Upper lobe of left lung (tissue), 6 donors: Measurements from ENCODE around the gene LTO1. TPM values are rescaled to one million over a fixed set of nuclear protein-coding genes. Genes with fewer than 3 reads are reported as not detected.
A peak's percentile ranks its signal among the peaks of the same experiment; 100 is the strongest.

Source experiments
- ATAC-seq, 2 donors: fragments of 200-7000 bp; cut with Tn5 transposase; one replicate each; pipeline ENCODE4 v1.9.1; 2022; ENCODE audit warnings: mild to moderate bottlenecking in 2 of 2, moderate library complexity in 2 of 2; ENCODE audit not compliant: low FRiP score in 2 of 2
- DNase-seq, 2 donors: peaks; one replicate each; pipeline ENCODE4 v3.0.0-alpha.2; 2019 to 2020
- H3K27ac ChIP-seq, 4 donors: fragments of 200-600 bp; sonication (generic); one replicate each; pipeline ENCODE4 v1.5.1; 2016 to 2019
- H3K27me3 ChIP-seq, 4 donors: fragments of 200-600 bp; sonication (generic); one replicate each; pipeline ENCODE4 v1.5.1; 2017 to 2019
- H3K36me3 ChIP-seq, 4 donors: fragments of 200-600 bp; sonication (generic); one replicate each; pipeline ENCODE4 v1.5.1; 2016 to 2019
- H3K4me1 ChIP-seq, 4 donors: fragments of 200-600 bp; sonication (generic); one replicate each; pipeline ENCODE4 v1.5.1; 2018 to 2019
- H3K4me3 ChIP-seq, 4 donors: fragments of 200-600 bp; sonication (generic); one replicate each; pipeline ENCODE4 v1.5.1; 2017 to 2019; ENCODE audit warnings: mild to moderate bottlenecking in 2 of 4, moderate library complexity in 1 of 4
- H3K9me3 ChIP-seq, 4 donors: fragments of 200-600 bp; sonication (generic); one replicate each; pipeline ENCODE4 v1.5.1; 2018 to 2019
- CTCF ChIP-seq, 6 experiments: fragments of 450-650 bp in 4 of 6; fragments of 200-600 bp in 2 of 6; sonication (generic) in 2 of 6; IDR thresholded peaks; one replicate each; pipeline ENCODE4 v1.5.1; 2016 to 2019; ENCODE audit warnings: antibody characterized with exemption in 6 of 6
- EP300 ChIP-seq, 4 donors: sonication (generic); formaldehyde crosslinking; IDR thresholded peaks; one replicate each; pipeline ENCODE4 v1.5.1; 2017; ENCODE audit warnings: antibody characterized with exemption in 4 of 4, control low read depth in 2 of 4
- POLR2A ChIP-seq, 4 donors: fragments of 450-650 bp; IDR thresholded peaks; one replicate each; pipeline ENCODE4 v1.5.1; 2016 to 2017; ENCODE audit warnings: antibody characterized with exemption in 4 of 4, mild to moderate bottlenecking in 2 of 4
- POLR2AphosphoS5 ChIP-seq, 2 donors: sonication (generic); formaldehyde crosslinking; IDR thresholded peaks; one replicate each; pipeline ENCODE4 v1.5.1; 2017; ENCODE audit warnings: antibody characterized with exemption in 2 of 2
- WGBS, 2 donors: methylation state at CpG; one replicate each; pipeline ENCODE4 v1.1.5; 2017 to 2018; 5-methylcytosine and 5-hydroxymethylcytosine counted together
- total RNA-seq, 6 donors: library from RNA; depleted of rRNA in 4 of 6; stranded (reverse); fragments of >200 nt in 4 of 6; gene quantifications; one replicate each; pipeline versions ENCODE4 v1.1.0 to v1.2.1, GENCODE V29; 2016 to 2021
- donor health status: DM: no; HTN: no; CAD: no; lungs with moderate emphysema.
- donor health status: DM: no; HTN: yes; CAD: no; lungs with severe emphysema.

Gene LTO1
- total RNA-seq, 6 donors from 2014 or later, result 18.5 to 68.1 (median 28.3) TPM

GRCh38 chr11:69650081-69650831 lies 24.9 kb downstream of the LTO1 start:
- Histone ChIP-seq H3K9me3 (no peaks in the 10 kb centered on the region), H3K36me3 (peaks cover 0 to 72% (median 42%) of the 10 kb centered on the region in 4 donors), H3K27me3 (no peaks in the 10 kb centered on the region), H3K27ac (no peak overlapping the region), H3K4me3 (no peak overlapping the region), H3K4me1 (peaks cover 0 to 17% (median under 1%) of the 10 kb centered on the region in 4 donors)
- ATAC-seq, result peak in 1 of 2 donors; percentile 2
- 71 to 79% methylated on average over 16 to 21 of the region's 24 CpGs for WGBS, 2 donors
- TF ChIP-seq CTCF (IDR thresholded peaks at IDR 0.05) (no peak), EP300 (IDR thresholded peaks at IDR 0.05) (no peak), POLR2AphosphoS5 (IDR thresholded peaks at IDR 0.05) (no peak), POLR2A (IDR thresholded peaks at IDR 0.05) (no peak)
- DNase-seq, result no peak

DNA sequence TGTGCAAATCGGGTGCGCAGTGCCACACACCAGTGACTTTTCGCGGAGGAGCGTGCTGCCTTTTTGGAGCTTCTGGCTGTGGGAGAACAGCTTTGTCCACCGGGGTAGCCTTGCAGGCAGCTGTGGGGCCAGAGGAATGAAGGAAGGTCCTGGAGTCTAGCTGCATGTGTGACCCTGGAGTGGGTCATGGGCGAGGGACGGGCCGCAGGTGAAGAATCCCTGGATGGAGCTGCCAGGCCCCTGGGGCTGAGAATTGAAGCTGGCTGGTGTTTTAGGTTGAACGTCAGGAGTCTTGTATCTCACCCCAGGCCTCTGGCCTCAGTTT lies 25.6 kb downstream of the LTO1 start:
- Histone ChIP-seq H3K27ac (no peak overlapping the region), H3K4me1 (peaks cover 2 to 20% (median 6%) of the 10 kb centered on the region in 4 donors), H3K4me3 (no peak overlapping the region), H3K27me3 (no peaks in the 10 kb centered on the region), H3K36me3 (peaks cover 0 to 76% (median 42%) of the 10 kb centered on the region in 4 donors), H3K9me3 (no peaks in the 10 kb centered on the region)
- TF ChIP-seq POLR2A (IDR thresholded peaks at IDR 0.05) (no peak), CTCF (IDR thresholded peaks at IDR 0.05) (no peak), EP300 (IDR thresholded peaks at IDR 0.05) (no peak), POLR2AphosphoS5 (IDR thresholded peaks at IDR 0.05) (no peak)
- no peak for ATAC-seq
- no peak for DNase-seq
- 78 to 94% methylated on average over 1 to 9 of the region's 10 CpGs for WGBS, 2 donors

DNA sequence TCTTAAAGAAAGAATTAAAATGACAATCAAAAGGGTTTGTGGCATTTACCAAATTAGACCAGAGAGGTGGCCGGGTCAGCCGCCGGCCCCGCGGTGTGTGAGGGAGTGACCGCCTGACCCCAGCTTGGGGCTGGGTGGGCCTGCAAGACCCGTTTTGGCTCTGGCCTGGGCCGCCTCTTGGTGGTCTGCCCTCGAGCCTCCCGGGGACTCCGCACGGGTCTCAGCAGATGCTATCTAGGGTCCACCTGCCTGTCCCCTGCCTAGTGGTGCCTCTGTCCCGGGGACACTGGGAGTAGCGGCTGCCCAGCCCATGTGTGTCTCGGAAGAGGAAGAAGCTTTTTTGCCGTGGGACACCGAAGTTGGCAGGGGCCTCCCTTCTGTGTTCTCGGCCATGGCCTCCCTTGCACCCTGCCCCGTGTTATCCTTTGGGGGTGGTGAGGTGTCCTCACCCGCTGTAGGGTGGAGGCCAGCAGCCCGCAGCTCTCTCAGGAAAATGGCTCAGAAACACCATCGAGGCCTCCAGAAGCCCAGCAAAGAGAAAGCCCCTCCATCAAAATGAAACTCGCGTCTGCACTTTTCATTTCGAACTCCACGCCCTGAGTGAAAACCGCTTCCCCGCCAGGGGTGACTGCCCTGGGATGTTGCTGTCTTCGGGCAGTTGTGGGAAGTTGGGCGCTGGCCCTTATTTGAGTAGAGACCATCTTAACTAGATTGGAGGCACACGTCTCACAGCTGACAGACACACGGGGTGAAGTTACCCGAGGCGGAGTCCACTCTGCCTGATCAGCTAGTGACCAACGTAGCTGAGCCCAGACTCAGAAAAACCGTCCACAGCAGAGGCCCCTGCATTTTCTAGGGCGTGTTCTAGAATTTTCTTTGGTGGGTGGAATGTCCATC lies 26.2 kb downstream of the LTO1 start:
- DNase-seq, result peak in 1 of 2 donors; percentile 83
- ATAC-seq, result no peak
- Histone ChIP-seq H3K9me3 (no peaks in the 10 kb centered on the region), H3K27ac (no peak overlapping the region), H3K4me3 (no peak overlapping the region), H3K36me3 (peaks cover 0 to 71% (median 38%) of the 10 kb centered on the region in 4 donors), H3K4me1 (peaks cover 8 to 20% (median 12%) of the 10 kb centered on the region in 4 donors), H3K27me3 (no peaks in the 10 kb centered on the region)
- TF ChIP-seq EP300 (IDR thresholded peaks at IDR 0.05), result no peak
- no peak for TF ChIP-seq CTCF (IDR thresholded peaks at IDR 0.05)
- TF ChIP-seq POLR2AphosphoS5 (IDR thresholded peaks at IDR 0.05), result no peak
- TF ChIP-seq POLR2A (IDR thresholded peaks at IDR 0.05), result no peak
- WGBS, 2 donors, result 87 to 91% methylated on average over 28 to 37 of the region's 37 CpGs

- DNase-seq, result peak in 1 of 2 donors; percentile 73
- H3K36me3 ChIP-seq, result peaks cover 0 to 65% (median 34%) of the 10 kb centered on the region in 4 donors
- TF ChIP-seq POLR2A (IDR thresholded peaks at IDR 0.05) (no peak), EP300 (IDR thresholded peaks at IDR 0.05) (no peak), CTCF (IDR thresholded peaks at IDR 0.05) (no peak), POLR2AphosphoS5 (IDR thresholded peaks at IDR 0.05) (no peak)
- H3K27me3 ChIP-seq, result no peaks in the 10 kb centered on the region
- peak overlapping the region in 2 of 4 donors; percentile 20 to 49 for H3K27ac ChIP-seq
- H3K4me1 ChIP-seq, result peaks cover 15 to 29% (median 18%) of the 10 kb centered on the region in 4 donors
- no peak overlapping the region for H3K4me3 ChIP-seq
- H3K9me3 ChIP-seq, result no peaks in the 10 kb centered on the region
- no peak for ATAC-seq
- 76 to 89% methylated on average over 11 to 28 of the region's 28 CpGs for WGBS, 2 donors
These were observed 27.2 kb downstream of the LTO1 start for GRCh38 chr11:69647761-69648497.
